PC-3 (cell line): ENCODE data around the gene SLC38A10.

ENCODE experiments used
- CTCF ChIP-seq: fragments of 300-600 bp; sonication (generic); conservative IDR thresholded peaks from 2 replicates; pipeline ENCODE4 v1.5.1; 2017; ENCODE audit warnings: antibody characterized with exemption, low read depth, mild to moderate bottlenecking, low read length
- EZH2 ChIP-seq: fragments of 300-600 bp; sonication (generic); IDR thresholded peaks from one replicate; pipeline ENCODE4 v1.6.1; 2017; ENCODE audit warnings: antibody characterized with exemption, mild to moderate bottlenecking, low read length; ENCODE audit not compliant: unreplicated experiment
- EZH2phosphoT487 ChIP-seq: fragments of 300-600 bp; sonication (generic); IDR thresholded peaks from 2 replicates; pipeline ENCODE4 v1.6.1; 2018; ENCODE audit warnings: mild to moderate bottlenecking, antibody characterized with exemption, low read length, borderline replicate concordance

GRCh38 chr17:81263371-81264181, 31.5 kb downstream of the SLC38A10 start:
- TF ChIP-seq CTCF (no peak), EZH2 (no peak), EZH2phosphoT487 (no peak)
